GM21381 (cell line): ENCODE measurements around the gene FMNL1.
"Not testable (repeated sequence)": the region's sequence is repeated elsewhere in the genome, so short reads cannot be mapped to it uniquely, and the experiment has no call there.

ENCODE experiments used
- ATAC-seq: cut with Tn5 transposase; IDR thresholded peaks from one replicate; pipeline ENCODE4 v1.9.1; 2021; ENCODE audit warnings: mild to moderate bottlenecking, moderate library complexity; ENCODE audit not compliant: unreplicated experiment

Gene FMNL1

GRCh38 chr17:45234641-45235415, 13.1 kb downstream of the FMNL1 start:
- ATAC-seq, result no peak

- ATAC-seq, result no peak
Measured at GRCh38 chr17:45235416-45236281, 14.0 kb downstream of the FMNL1 start.

GRCh38 chr17:45236282-45236606, 14.6 kb downstream of the FMNL1 start:
- no peak for ATAC-seq

GRCh38 chr17:45237686-45238085, 16.0 kb downstream of the FMNL1 start:
- no peak for ATAC-seq

GRCh38 chr17:45238155-45238774, 16.6 kb downstream of the FMNL1 start:
- no peak for ATAC-seq

- no peak for ATAC-seq
Measured at GRCh38 chr17:45240905-45241327, 19.2 kb downstream of the FMNL1 start.

- ATAC-seq, result no peak
Measured at GRCh38 chr17:45241328-45242028, 19.8 kb downstream of the FMNL1 start.

GRCh38 chr17:45242029-45242414, 20.3 kb downstream of the FMNL1 start:
- ATAC-seq, result no peak

GRCh38 chr17:45243750-45244149, 22.1 kb downstream of the FMNL1 start:
- ATAC-seq, result no peak

- ATAC-seq, result no peak
Measured at GRCh38 chr17:45244725-45245656, 23.3 kb downstream of the FMNL1 start.

GRCh38 chr17:45246338-45246737, 24.7 kb downstream of the FMNL1 start:
- ATAC-seq, result no peak

GRCh38 chr17:45246861-45247428, 25.3 kb downstream of the FMNL1 start:
- no peak for ATAC-seq

GRCh38 chr17:45247429-45248131, 25.9 kb downstream of the FMNL1 start:
- peak; percentile 75 for ATAC-seq

- peak; percentile 44 for ATAC-seq
Measured at GRCh38 chr17:45248132-45248957, 26.7 kb downstream of the FMNL1 start.

GRCh38 chr17:45251931-45252330, 30.2 kb downstream of the FMNL1 start:
- no peak for ATAC-seq

- not testable (repeated sequence) for ATAC-seq
Measured at GRCh38 chr17:45253237-45253636, 31.6 kb downstream of the FMNL1 start.

GRCh38 chr17:45253879-45254278, 32.2 kb downstream of the FMNL1 start:
- ATAC-seq, result no peak

GRCh38 chr17:45255358-45255757, 33.7 kb downstream of the FMNL1 start:
- ATAC-seq, result no peak
